ENCODE results near the gene PMP22. TPM values are rescaled to one million over a fixed set of nuclear protein-coding genes. Genes with fewer than 3 reads are reported as not detected.
A peak's percentile ranks its signal among the peaks of the same experiment; 100 is the strongest.

Gene PMP22
- total RNA-seq, 1 experiment from 2014 or later = 8.4 TPM

DNA sequence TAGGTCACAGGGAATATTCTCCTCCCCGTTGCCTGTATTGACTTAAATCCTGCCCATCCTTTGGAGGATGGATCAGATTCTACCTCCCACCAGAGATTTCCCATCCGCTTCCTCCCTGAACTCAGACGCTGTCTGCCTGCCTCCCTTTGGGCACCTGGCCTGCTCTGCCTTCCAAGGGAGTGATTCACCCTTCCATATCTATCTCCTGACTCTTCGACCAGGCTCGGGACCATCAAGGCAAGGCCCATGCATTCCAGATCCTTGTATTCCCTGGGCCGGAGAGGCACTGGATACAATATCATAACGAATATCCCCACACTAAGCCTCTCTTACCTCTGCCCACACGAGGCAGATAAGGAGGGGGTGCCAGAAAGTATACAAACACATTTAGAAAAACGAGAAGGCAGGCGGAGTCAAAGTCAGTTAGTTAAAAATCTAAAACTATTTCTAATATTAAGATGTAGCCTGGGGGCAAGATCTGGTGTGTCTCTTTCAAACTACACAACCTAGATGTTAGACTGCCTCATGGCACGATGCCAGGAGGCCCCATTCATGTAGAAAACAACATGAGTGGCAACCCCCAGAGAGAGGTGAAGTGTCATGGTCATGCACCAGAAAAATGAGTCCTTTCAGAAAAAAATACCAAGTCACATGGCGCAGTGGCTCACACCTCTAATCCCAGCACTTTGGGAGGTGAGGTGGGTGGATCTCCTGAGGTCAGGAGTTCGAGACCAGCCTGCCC, 9.2 kb downstream of the PMP22 start:
- no peak for DNase-seq
- Histone ChIP-seq H3K4me3 (ENCODE audit: insufficient read depth, low read depth, low read length) (no peak overlapping the region), H3K36me3 (replicated peaks; ENCODE audit: control insufficient read depth, insufficient read depth, low read length) (no peaks in the 10 kb centered on the region)

DNA sequence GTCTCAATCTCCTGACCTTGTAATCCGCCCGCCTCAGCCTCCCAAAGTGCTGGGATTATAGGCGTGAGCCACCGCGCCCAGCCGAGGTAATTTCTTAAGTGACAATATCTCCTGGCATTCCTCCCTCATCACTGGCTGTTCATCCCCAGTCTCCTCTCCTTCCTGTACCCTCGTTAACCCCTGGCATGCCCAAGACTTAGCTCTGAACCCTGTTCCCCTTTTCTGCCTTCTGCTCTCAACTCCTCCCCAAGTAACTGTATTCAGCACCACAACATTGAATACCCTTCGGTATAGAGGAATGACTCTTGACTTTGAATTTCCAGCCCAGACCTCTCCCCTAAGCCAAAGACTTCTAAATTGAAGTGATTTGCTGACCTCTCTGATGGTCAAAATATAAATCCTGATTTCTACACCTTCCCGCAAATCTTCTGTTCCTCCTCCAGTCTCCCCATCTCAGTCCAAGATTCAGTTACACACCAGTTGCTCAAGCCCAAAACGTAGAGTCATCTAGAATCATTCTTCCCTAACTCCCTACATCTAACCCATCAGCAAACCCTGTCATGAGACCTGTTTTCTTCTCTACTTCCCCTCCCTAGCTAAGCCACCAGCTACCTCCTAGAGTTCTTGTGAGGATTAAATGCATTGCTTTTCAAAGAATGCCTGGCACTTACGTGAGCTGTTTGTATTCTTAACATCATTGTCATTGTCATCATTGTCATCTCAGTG, 14.8 kb downstream of the PMP22 start:
- Histone ChIP-seq H3K27me3 (ENCODE audit: control insufficient read depth, insufficient read depth, low read length) (no peaks in the 10 kb centered on the region), H3K36me3 (replicated peaks; ENCODE audit: control insufficient read depth, insufficient read depth, low read length) (no peaks in the 10 kb centered on the region), H3K4me3 (ENCODE audit: insufficient read depth, low read depth, low read length) (no peak overlapping the region)
- no peak for DNase-seq

More for the DNA sequence above, 9.2 kb downstream of the PMP22 start:
- peaks cover 22% of the 10 kb centered on the region for H3K27me3 ChIP-seq (ENCODE audit: control insufficient read depth, insufficient read depth, low read length)

DNA sequence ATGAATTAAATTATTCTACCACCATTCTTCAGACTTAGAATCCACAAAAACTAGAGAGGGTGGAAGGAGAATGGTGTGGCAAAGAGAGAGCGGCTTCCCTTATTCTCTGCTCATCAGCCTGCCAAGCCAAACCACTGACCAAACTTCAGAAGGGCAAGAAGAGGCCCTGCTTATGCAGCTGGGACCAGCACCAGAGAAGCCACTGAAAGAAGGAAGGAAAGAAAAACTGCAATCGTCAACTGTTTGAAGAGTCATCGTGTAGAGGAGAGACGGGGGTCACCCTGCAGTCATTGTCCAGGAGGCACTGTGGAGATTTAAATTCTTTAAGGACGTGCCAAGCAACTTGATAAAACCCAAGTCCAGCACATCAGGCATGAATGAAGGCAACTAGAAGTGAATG, 15.6 kb downstream of the PMP22 start:
- no peaks in the 10 kb centered on the region for H3K27me3 ChIP-seq (ENCODE audit: control insufficient read depth, insufficient read depth, low read length)

DNA sequence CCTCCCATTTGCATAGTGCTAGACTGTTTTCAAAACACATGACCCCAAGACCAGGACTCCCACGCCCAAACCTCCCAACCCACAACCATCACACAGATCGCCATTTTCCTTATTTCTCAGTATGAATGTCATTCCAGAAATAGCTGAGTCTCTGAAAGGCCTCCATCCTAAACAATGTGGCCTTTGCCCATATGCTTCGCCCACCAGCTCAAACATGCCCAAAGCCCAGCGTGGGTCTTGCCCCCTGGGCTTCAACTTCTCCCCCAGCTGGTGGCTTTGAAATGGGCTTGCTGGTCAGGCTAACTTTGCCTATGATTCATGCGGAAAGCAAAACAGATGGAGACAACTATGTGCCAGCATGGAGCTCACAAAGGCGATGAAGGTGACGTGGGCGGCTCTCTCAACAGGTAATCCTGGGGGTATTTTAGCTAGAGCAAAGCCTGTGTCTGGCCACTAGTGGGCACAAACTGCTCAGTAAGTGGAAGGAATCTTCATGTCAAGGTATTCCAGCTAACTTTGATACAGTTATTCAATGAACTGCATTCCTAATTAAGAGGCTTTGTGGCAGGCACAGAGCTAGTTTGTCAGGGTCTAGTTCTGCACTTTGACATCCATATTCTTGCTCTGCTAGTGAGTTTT, 17.1 kb downstream of the PMP22 start:
- peak; percentile 76 for DNase-seq
- Histone ChIP-seq H3K36me3 (replicated peaks; ENCODE audit: control insufficient read depth, insufficient read depth, low read length) (no peaks in the 10 kb centered on the region), H3K4me3 (ENCODE audit: insufficient read depth, low read depth, low read length) (no peak overlapping the region), H3K27me3 (ENCODE audit: control insufficient read depth, insufficient read depth, low read length) (no peaks in the 10 kb centered on the region)

More for the DNA sequence above, 15.6 kb downstream of the PMP22 start:
- DNase-seq = no peak
- no peaks in the 10 kb centered on the region for H3K36me3 ChIP-seq (replicated peaks; ENCODE audit: control insufficient read depth, insufficient read depth, low read length)
- H3K4me3 ChIP-seq (ENCODE audit: insufficient read depth, low read depth, low read length) = no peak overlapping the region

DNA sequence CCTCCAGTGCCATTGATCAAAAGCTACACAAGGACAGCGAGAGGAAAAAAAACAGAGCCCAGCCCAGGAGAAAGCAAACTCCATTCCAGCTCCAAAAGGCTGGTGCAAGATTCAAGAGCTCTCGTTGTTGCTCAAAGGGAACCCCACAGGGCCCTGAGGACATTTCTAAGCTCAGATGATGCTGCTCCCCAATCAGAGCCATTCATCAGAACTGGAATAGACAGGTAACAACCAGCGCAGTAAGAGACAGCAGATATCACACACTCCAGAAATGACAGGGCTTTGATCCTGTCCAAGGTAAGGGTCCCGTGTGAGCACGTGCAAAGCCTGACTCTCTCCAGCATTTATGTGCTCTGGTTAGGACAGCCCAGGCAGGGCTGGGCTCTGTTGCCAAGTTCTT, 20.1 kb downstream of the PMP22 start:
- Histone ChIP-seq H3K27me3 (ENCODE audit: control insufficient read depth, insufficient read depth, low read length) (no peaks in the 10 kb centered on the region), H3K36me3 (replicated peaks; ENCODE audit: control insufficient read depth, insufficient read depth, low read length) (no peaks in the 10 kb centered on the region), H3K4me3 (ENCODE audit: insufficient read depth, low read depth, low read length) (no peak overlapping the region)
- no peak for DNase-seq

DNA sequence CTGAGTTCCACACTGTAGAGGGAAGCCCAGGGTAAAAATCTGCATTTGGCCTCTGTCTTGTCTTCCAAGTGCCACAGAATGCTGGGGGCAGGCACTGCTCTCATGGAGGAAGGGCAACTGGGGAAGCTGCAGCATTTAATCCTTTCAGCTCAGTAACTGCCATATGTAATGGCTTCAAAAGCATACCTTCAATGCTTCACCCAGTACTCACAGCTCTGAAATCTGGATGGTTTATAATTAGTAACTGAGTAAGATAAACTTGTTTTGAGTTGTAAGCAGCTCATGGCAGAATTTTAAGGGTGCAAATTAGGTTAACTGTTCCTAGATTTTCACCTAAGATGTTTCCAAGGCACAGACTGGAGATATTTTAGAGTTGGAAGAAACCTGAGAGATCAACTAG, 24.5 kb downstream of the PMP22 start:
- H3K36me3 ChIP-seq (replicated peaks; ENCODE audit: control insufficient read depth, insufficient read depth, low read length) = no peaks in the 10 kb centered on the region
- no peak for DNase-seq
- no peaks in the 10 kb centered on the region for H3K27me3 ChIP-seq (ENCODE audit: control insufficient read depth, insufficient read depth, low read length)
- no peak overlapping the region for H3K4me3 ChIP-seq (ENCODE audit: insufficient read depth, low read depth, low read length)

DNA sequence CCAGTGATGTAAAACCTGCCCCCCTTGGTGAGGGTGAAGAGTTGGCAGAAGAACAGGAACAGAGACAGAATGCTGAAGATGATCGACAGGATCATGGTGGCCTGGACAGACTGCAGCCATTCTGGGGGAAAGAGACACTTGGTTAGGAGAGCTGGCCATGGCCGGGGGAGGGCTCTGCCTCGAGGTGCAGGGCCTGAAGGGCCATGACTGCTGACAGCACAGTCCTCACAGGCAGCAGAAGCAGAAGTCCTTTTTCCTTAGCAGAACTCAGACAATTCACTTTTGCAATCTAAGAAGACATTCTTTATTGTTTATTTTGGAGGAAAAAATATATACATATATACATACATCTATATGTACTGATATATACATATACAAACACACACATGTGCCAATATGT, 25.6 kb downstream of the PMP22 start:
- Histone ChIP-seq H3K4me3 (ENCODE audit: insufficient read depth, low read depth, low read length) (no peak overlapping the region), H3K27me3 (ENCODE audit: control insufficient read depth, insufficient read depth, low read length) (no peaks in the 10 kb centered on the region), H3K36me3 (replicated peaks; ENCODE audit: control insufficient read depth, insufficient read depth, low read length) (no peaks in the 10 kb centered on the region)
- DNase-seq = no peak

DNA sequence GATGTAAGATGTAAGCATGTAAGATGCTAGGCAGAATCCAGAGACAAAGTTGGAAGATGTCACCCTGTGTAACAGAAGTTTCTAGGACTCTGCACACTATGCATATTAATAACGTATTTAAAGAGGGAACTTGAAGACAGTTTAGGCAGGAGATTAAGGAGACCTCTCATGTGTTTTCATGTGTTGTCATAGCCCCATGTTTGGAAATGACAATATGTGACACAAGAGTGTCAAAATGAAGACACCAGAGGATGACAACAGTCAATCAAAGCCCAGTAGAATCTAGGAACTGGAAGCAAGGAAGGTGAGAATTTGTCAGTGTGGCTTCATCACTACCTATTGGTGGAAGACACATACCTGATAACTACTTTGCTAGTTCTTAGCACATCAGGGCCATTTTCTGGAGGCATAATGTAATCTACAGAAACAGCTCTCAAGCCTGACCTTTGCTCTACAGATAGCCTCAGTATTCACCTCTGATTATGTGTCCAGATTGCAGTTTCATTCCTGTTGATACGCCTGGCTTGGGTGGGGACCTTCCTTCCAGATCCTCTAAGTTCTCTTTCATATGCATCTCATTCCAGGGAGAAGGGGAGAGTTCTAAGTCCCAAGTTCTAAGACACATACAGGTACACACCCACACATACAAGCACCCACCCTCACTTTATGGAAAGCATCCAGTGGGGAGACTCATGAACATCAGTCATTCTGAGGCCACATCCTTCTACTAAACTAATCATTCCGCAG, 26.3 kb downstream of the PMP22 start:
- H3K4me3 ChIP-seq (ENCODE audit: insufficient read depth, low read depth, low read length) = no peak overlapping the region
- H3K36me3 ChIP-seq (replicated peaks; ENCODE audit: control insufficient read depth, insufficient read depth, low read length) = no peaks in the 10 kb centered on the region
- DNase-seq = peak; percentile 2
- H3K27me3 ChIP-seq (ENCODE audit: control insufficient read depth, insufficient read depth, low read length) = no peaks in the 10 kb centered on the region

DNA sequence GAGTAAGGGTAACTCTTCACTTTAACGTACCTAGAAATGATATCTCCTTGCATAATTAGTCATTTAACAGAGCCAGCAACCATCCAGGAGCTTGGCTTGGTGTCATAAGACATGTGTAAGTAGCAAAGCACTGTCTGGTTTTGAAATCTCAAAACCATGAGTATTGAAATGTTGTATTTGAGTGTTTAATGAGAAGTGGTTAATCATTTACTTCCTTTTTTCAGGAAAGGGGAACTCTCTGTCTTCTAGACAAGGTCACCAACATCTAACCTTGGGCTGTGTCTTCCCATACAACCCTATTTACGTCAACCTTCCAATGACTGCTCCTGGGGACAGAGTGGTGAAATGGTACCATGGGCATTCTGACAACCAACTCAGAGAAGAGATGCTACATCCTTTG, 27.1 kb downstream of the PMP22 start:
- H3K27me3 ChIP-seq (ENCODE audit: control insufficient read depth, insufficient read depth, low read length) = no peaks in the 10 kb centered on the region
- no peaks in the 10 kb centered on the region for H3K36me3 ChIP-seq (replicated peaks; ENCODE audit: control insufficient read depth, insufficient read depth, low read length)
- DNase-seq = no peak
- no peak overlapping the region for H3K4me3 ChIP-seq (ENCODE audit: insufficient read depth, low read depth, low read length)

DNA sequence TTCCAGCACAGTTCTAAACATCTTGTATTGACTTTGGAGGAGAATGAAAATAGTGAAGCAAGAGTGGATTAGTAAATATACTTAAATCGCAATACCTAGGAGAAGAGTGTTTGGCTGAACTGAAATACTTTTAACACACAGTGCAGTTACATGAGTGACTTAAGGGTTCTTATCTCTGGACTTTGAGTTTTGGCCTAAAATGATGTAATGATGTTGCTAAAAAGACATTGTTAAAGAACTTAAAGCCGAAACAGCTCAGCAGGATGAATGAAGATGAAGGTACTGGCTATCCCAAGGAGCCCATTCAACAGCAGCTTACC, 28.1 kb downstream of the PMP22 start:
- Histone ChIP-seq H3K36me3 (replicated peaks; ENCODE audit: control insufficient read depth, insufficient read depth, low read length) (no peaks in the 10 kb centered on the region), H3K4me3 (ENCODE audit: insufficient read depth, low read depth, low read length) (no peak overlapping the region), H3K27me3 (ENCODE audit: control insufficient read depth, insufficient read depth, low read length) (no peaks in the 10 kb centered on the region)
- DNase-seq = no peak

DNA sequence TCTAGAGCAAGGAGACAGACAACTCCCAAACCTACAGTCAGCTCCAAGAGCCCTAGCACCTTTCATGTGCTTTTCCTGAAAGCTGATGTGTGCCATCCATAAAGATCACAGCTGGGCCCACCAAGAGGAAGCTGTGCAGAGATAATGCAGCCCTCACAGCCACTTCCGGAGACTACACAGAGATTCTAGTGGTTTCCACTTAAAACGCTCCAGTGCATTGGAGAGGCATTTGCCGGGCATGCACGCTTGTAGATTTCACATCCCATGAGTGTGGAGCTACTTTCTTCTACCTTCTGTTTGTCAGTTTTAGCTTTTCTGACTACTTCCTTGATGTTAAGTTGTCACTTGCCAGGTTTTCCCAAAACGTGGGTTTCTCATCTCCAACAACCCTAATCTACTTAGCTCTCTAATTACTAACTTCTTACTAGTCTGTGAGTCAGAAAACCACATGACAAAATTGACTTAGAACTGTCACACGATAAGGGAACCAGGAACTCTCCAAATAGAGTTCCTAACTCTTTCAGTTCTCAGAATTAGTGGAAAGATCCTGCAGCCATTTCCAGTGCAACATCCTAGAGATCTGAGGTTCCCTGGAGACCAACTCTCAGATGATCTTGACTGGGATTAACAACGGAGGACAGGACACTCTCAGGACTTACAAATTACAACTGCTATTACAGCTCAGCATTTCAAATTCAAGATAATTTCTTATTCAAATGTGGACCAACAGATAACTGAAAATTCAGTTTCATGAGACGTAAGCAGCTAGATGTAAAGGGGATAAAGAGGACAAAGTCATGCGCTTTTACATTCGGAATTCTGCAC, 28.6 kb downstream of the PMP22 start:
- no peak for DNase-seq
- no peaks in the 10 kb centered on the region for H3K36me3 ChIP-seq (replicated peaks; ENCODE audit: control insufficient read depth, insufficient read depth, low read length)
- H3K27me3 ChIP-seq (ENCODE audit: control insufficient read depth, insufficient read depth, low read length) = no peaks in the 10 kb centered on the region
- no peak overlapping the region for H3K4me3 ChIP-seq (ENCODE audit: insufficient read depth, low read depth, low read length)

DNA sequence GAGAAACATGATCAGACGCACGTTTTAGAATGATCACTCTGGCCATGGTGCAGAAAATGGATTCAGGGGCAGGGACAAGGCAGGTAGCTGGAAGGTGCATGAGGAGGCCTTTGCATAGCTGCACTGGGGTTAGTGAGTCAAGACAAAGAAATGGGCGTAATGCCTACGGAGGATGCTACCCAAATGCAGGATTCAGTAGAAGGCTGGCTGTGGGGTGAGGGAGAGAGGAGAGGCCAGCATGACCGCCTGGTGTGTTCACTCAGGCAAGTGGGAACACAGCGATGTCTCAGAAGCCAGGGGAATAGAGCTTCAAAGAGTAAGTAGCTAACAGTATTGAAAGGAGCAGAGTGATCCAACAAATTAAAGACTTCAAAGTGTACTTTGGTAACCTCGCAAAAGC, 31.2 kb downstream of the PMP22 start:
- H3K4me3 ChIP-seq (ENCODE audit: insufficient read depth, low read depth, low read length) = no peak overlapping the region
- H3K27me3 ChIP-seq (ENCODE audit: control insufficient read depth, insufficient read depth, low read length) = no peaks in the 10 kb centered on the region
- DNase-seq = no peak
- H3K36me3 ChIP-seq (replicated peaks; ENCODE audit: control insufficient read depth, insufficient read depth, low read length) = no peaks in the 10 kb centered on the region

DNA sequence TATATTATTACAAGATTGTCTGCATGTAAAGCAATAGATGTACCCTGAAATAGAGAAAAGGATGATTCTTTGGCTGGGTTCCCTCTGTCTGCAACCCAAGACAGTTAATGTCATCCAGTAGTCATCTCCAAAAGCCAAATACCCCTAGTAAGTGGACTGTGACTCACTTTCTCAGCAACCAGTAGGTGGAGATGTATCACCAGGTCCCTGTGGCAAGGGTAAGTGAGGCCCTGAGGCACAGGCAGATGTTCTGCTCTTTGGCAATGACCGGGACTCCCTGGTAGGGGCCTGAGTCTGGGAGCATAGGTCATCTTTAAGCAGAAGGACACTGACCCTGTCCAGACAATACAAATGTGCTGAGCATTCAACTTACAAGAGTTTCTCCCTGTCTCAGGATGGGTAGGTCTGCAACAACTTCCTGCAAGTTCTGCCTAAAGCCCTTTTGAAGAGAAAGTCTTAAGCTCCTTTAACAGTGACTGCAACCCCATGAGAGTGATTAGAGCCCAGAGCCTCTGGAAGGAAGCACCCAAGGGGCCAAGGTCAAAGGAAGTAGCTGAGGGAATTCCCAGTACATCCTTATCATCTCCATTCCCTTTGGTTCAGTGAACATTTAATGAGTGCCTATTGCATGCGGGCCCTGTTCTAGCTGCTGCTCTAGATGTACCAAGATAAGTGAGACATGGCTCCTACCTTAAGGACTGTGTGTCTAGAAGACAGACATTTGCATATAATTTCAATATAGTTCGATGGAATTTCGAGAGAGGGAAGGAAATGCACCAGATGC, 31.9 kb downstream of the PMP22 start:
- DNase-seq = peak; percentile 70
- no peak overlapping the region for H3K4me3 ChIP-seq (ENCODE audit: insufficient read depth, low read depth, low read length)
- H3K36me3 ChIP-seq (replicated peaks; ENCODE audit: control insufficient read depth, insufficient read depth, low read length) = no peaks in the 10 kb centered on the region
- no peaks in the 10 kb centered on the region for H3K27me3 ChIP-seq (ENCODE audit: control insufficient read depth, insufficient read depth, low read length)
